ENCODE data around the gene GPR75.

Gene GPR75

GRCh38 chr2:53859206-53860181 lies at the start of gene GPR75:
TSS of gene GPR75 (minus strand) at chr2:53859967. CDS start at chr2:53854756, 5,211 bp downstream.
- no peak within 1 kb of the TSS for H3K27ac ChIP-seq
- no peak for TF ChIP-seq ZFX (IDR thresholded peaks at IDR 0.05; ENCODE audit: borderline replicate concordance)
- TF ChIP-seq, protein P1, sequence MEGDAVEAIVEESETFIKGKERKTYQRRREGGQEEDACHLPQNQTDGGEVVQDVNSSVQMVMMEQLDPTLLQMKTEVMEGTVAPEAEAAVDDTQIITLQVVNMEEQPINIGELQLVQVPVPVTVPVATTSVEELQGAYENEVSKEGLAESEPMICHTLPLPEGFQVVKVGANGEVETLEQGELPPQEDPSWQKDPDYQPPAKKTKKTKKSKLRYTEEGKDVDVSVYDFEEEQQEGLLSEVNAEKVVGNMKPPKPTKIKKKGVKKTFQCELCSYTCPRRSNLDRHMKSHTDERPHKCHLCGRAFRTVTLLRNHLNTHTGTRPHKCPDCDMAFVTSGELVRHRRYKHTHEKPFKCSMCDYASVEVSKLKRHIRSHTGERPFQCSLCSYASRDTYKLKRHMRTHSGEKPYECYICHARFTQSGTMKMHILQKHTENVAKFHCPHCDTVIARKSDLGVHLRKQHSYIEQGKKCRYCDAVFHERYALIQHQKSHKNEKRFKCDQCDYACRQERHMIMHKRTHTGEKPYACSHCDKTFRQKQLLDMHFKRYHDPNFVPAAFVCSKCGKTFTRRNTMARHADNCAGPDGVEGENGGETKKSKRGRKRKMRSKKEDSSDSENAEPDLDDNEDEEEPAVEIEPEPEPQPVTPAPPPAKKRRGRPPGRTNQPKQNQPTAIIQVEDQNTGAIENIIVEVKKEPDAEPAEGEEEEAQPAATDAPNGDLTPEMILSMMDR (IDR thresholded peaks at IDR 0.05) = no peak

DNA sequence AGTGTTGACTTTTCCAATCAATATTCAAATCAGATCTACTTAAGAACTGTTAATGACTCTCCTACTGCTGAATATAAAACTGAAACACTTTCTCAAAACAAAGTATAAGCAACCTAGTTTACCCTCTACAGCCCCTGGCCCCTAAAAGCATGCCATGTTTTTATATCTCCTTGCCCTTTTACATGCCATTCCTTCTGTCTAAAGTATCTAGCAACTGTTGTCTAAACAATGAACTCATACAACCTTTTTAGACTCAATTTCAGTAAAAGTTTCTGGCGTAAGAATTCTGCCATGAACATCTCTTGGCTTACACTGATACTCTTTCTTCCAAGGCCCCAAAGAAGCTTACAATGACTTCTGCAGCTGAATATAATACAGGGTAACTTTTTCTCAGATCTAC lies 47.8 kb upstream of the GPR75 start:
- H3K27ac ChIP-seq = no peak overlapping the region
- TF ChIP-seq ZFX (IDR thresholded peaks at IDR 0.05; ENCODE audit: borderline replicate concordance) = no peak
- TF ChIP-seq, protein P1 (IDR thresholded peaks at IDR 0.05) = no peak

GRCh38 chr2:53905396-53905795 lies 45.6 kb upstream of the GPR75 start:
- TF ChIP-seq, protein P1 (IDR thresholded peaks at IDR 0.05) = no peak
- no peak for TF ChIP-seq ZFX (IDR thresholded peaks at IDR 0.05; ENCODE audit: borderline replicate concordance)
- H3K27ac ChIP-seq = no peak overlapping the region

GRCh38 chr2:53903011-53903410 lies 43.2 kb upstream of the GPR75 start:
- H3K27ac ChIP-seq = no peak overlapping the region
- TF ChIP-seq, protein P1 (IDR thresholded peaks at IDR 0.05) = no peak
- no peak for TF ChIP-seq ZFX (IDR thresholded peaks at IDR 0.05; ENCODE audit: borderline replicate concordance)

DNA sequence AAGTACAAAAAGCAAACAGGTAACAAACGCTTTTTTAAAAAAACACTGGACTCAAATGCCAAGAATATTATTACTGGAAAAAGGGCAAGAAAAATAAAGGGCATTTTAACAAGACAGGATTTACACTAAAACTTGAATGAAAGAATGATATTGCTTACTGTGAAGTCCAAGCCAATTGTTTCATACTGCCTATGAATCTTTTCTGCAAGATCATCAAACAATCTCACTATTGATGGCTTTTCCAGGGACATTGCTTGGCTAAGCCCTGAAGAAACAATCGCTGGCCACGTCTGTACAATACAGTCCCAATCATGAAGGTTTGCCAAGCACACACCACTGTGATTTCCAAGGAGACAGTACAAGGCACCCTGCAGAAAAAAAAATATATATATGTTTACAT lies 41.4 kb upstream of the GPR75 start:
- no peak overlapping the region for H3K27ac ChIP-seq
- no peak for TF ChIP-seq ZFX (IDR thresholded peaks at IDR 0.05; ENCODE audit: borderline replicate concordance)
- TF ChIP-seq, protein P1 (IDR thresholded peaks at IDR 0.05) = no peak

DNA sequence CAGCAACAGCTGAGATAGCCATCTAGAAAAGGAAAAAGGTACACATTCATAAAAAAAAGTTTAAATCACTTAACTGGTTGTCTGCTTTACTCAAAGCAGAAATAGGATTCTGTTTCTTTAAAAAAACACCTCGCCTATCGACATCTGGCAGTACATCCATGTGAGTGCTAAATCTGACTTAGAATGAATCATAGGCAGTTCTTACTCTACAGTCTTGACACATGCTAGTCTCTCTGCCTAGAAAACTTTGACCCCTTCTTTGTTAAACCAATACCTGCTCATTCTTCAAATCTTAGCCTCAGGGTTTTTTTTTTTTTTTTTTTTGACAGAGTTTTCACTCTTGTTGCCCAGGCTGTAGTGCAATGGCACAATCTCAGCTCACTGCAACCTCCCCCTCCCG lies 37.1 kb upstream of the GPR75 start:
- H3K27ac ChIP-seq = no peak overlapping the region
- TF ChIP-seq, protein P1 (IDR thresholded peaks at IDR 0.05) = no peak
- TF ChIP-seq ZFX (IDR thresholded peaks at IDR 0.05; ENCODE audit: borderline replicate concordance) = no peak
